HG03520 (cell line): Measurements from ENCODE around the gene ITPR1.

Experiments
- ATAC-seq: cut with Tn5 transposase; IDR thresholded peaks from one replicate; pipeline ENCODE4 v1.9.1; 2021; ENCODE audit warnings: mild to moderate bottlenecking, moderate library complexity; ENCODE audit not compliant: unreplicated experiment

ITPR1 gene

GRCh38 chr3:4564928-4565586 lies 71.9 kb downstream of the ITPR1 start:
- ATAC-seq, result no peak

GRCh38 chr3:4565809-4566501 lies 72.8 kb downstream of the ITPR1 start:
- ATAC-seq, result no peak

- ATAC-seq, result no peak
Measured at GRCh38 chr3:4568841-4569240, 75.7 kb downstream of the ITPR1 start.

GRCh38 chr3:4570840-4571621 lies 77.9 kb downstream of the ITPR1 start:
- ATAC-seq, result no peak

- no peak for ATAC-seq
Measured at GRCh38 chr3:4571690-4572334, 78.7 kb downstream of the ITPR1 start.

GRCh38 chr3:4573153-4573552 lies 80.0 kb downstream of the ITPR1 start:
- no peak for ATAC-seq

GRCh38 chr3:4574426-4574965 lies 81.3 kb downstream of the ITPR1 start:
- ATAC-seq, result no peak

GRCh38 chr3:4575381-4575780 lies 82.2 kb downstream of the ITPR1 start:
- ATAC-seq, result no peak

GRCh38 chr3:4577721-4578120 lies 84.6 kb downstream of the ITPR1 start:
- no peak for ATAC-seq

GRCh38 chr3:4580346-4581123 lies 87.4 kb downstream of the ITPR1 start:
- ATAC-seq, result no peak

GRCh38 chr3:4581124-4581424 lies 87.9 kb downstream of the ITPR1 start:
- no peak for ATAC-seq

GRCh38 chr3:4581498-4581897 lies 88.3 kb downstream of the ITPR1 start:
- no peak for ATAC-seq

- no peak for ATAC-seq
Measured at GRCh38 chr3:4581920-4582611, 88.9 kb downstream of the ITPR1 start.

GRCh38 chr3:4582624-4583023 lies 89.5 kb downstream of the ITPR1 start:
- ATAC-seq, result no peak

- no peak for ATAC-seq
Measured at GRCh38 chr3:4583416-4583815, 90.3 kb downstream of the ITPR1 start.

GRCh38 chr3:4584456-4585249 lies 91.5 kb downstream of the ITPR1 start:
- no peak for ATAC-seq

- no peak for ATAC-seq
Measured at GRCh38 chr3:4586381-4586780, 93.2 kb downstream of the ITPR1 start.

- no peak for ATAC-seq
Measured at GRCh38 chr3:4587061-4587837, 94.1 kb downstream of the ITPR1 start.

- no peak for ATAC-seq
Measured at GRCh38 chr3:4587838-4588105, 94.6 kb downstream of the ITPR1 start.
